NT2/D1 (cell line): ENCODE measurements around the gene IL22.

Experiments
- DNase-seq: peaks from one replicate; pipeline ENCODE4 v3.0.0-alpha.2; 2011; ENCODE audit warnings: low read depth, low spot score
- H3K27me3 ChIP-seq: 2 replicates; pipeline ENCODE4 v1.6.0; 2011; ENCODE audit warnings: mild to moderate bottlenecking; ENCODE audit not compliant: insufficient read length, insufficient read depth
- H3K36me3 ChIP-seq: 2 replicates; pipeline ENCODE4 v1.6.1; 2011; ENCODE audit warnings: mild to moderate bottlenecking, low read length, mixed read lengths; ENCODE audit not compliant: insufficient read depth, insufficient read length
- H3K4me1 ChIP-seq: 2 replicates; pipeline ENCODE4 v1.5.1; 2011; ENCODE audit not compliant: insufficient read depth, insufficient read length
- H3K4me3 ChIP-seq: 2 replicates; pipeline ENCODE4 v1.5.1; 2011; ENCODE audit warnings: low read depth; ENCODE audit not compliant: insufficient read length
- H3K9ac ChIP-seq: 2 replicates; pipeline ENCODE4 v1.6.0; 2011; ENCODE audit warnings: low read depth; ENCODE audit not compliant: insufficient read length
- H3K9me3 ChIP-seq: 2 replicates; pipeline ENCODE4 v1.5.1; 2011; ENCODE audit warnings: mild to moderate bottlenecking, low read length; ENCODE audit not compliant: insufficient read depth
- SUZ12 ChIP-seq: IDR thresholded peaks from 2 replicates; pipeline ENCODE4 v1.6.1; 2011; ENCODE audit not compliant: insufficient read length, insufficient read depth; ENCODE audit errors: extremely low read depth
- YY1 ChIP-seq: IDR thresholded peaks from 2 replicates; pipeline ENCODE4 v1.6.1; 2011; ENCODE audit not compliant: insufficient read length, insufficient read depth
- ZNF274 ChIP-seq: IDR thresholded peaks from 2 replicates; pipeline ENCODE4 v1.6.1; 2011; ENCODE audit warnings: mild to moderate bottlenecking, low read depth, low read length

The IL22 gene

DNA sequence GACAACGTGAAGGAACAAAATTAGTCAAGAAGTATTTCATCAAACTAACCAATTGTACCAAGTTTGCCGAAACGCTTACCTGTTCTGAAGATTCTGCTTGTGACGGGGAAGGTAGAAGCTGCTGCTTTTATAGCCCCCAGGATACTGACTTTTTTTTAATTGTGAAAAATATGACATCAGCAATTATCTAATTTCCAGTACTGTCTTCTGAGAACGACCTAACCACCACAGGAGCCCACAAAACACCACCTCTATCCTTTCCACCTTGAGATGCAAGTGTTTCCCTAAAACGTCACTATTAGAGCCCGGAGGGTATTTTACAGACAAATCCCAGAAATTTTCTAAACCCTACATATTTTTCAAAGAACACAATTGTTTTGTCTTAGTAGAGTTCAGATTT, at the start of gene IL22:
IL22 (minus strand) TSS at position 101 of the 400 bp plus-strand sequence. CDS start 156 bp downstream, outside the sequence.
- H3K9ac ChIP-seq, result no peak within 1 kb of the TSS
- H3K36me3 ChIP-seq, result no peaks in the 10 kb centered on the region
- H3K4me1 ChIP-seq, result no peaks in the 10 kb centered on the region
- H3K27me3 ChIP-seq, result no peaks in the 10 kb centered on the region
- H3K4me3 ChIP-seq, result no peak within 1 kb of the TSS
- DNase-seq, result no peak
- TF ChIP-seq SUZ12, result no peak
- no peak for TF ChIP-seq YY1
- TF ChIP-seq ZNF274, result no peak
- H3K9me3 ChIP-seq, result no peaks in the 10 kb centered on the region

GRCh38 chr12:68297929-68298328, 44.5 kb upstream of the IL22 start:
- Histone ChIP-seq H3K9ac (no peak overlapping the region), H3K9me3 (no peaks in the 10 kb centered on the region), H3K27me3 (no peaks in the 10 kb centered on the region), H3K4me3 (no peak overlapping the region), H3K4me1 (no peaks in the 10 kb centered on the region), H3K36me3 (peaks cover 13% of the 10 kb centered on the region)
- DNase-seq, result no peak
- TF ChIP-seq ZNF274 (no peak), YY1 (no peak), SUZ12 (no peak)

DNA sequence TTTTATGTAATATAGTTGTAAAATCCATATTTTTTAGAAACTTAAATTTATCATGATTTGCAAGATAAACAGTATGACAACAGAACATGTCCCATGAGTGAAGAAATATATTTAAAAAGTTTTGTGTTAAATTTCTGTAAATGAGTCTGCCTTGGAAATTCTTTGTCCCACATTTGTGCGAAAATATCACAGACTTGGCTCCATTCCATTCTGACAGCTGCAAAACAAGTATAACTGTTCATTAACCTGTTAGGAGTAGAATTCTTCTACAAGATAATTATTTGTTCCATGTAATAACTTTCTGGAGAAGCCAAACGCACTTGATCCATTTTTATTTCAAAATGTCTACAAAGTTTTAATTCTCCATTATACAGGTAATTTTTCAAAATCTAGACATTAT, 40.8 kb upstream of the IL22 start:
- Histone ChIP-seq H3K4me1 (no peaks in the 10 kb centered on the region), H3K36me3 (peaks cover 4% of the 10 kb centered on the region), H3K4me3 (no peak overlapping the region), H3K9ac (no peak overlapping the region), H3K27me3 (no peaks in the 10 kb centered on the region), H3K9me3 (no peaks in the 10 kb centered on the region)
- DNase-seq, result no peak
- TF ChIP-seq ZNF274 (no peak), YY1 (no peak), SUZ12 (no peak)

DNA sequence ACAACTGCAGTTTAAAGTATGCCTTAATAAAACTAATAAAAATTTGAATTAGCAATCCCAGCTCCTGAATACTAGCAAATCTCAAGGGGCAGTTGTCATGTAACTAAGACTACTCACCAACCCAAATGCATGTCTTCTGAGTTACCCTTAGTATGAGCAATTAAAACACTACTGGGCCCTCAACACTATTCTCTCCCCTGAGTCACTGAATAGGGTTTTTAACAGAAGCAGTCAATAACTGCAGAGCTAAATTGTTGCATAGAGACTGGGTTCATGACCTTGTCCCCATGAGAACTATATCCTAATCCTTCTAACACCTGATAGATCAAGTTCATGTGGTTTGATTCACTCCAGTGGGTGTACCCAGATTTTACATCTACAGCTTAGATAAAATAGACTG, 39.9 kb upstream of the IL22 start:
- no peaks in the 10 kb centered on the region for H3K27me3 ChIP-seq
- H3K4me1 ChIP-seq, result no peaks in the 10 kb centered on the region
- H3K36me3 ChIP-seq, result peaks cover 2% of the 10 kb centered on the region
- DNase-seq, result no peak
- no peak overlapping the region for H3K9ac ChIP-seq
- no peaks in the 10 kb centered on the region for H3K9me3 ChIP-seq
- TF ChIP-seq SUZ12 (no peak), ZNF274 (no peak), YY1 (no peak)
- no peak overlapping the region for H3K4me3 ChIP-seq

DNA sequence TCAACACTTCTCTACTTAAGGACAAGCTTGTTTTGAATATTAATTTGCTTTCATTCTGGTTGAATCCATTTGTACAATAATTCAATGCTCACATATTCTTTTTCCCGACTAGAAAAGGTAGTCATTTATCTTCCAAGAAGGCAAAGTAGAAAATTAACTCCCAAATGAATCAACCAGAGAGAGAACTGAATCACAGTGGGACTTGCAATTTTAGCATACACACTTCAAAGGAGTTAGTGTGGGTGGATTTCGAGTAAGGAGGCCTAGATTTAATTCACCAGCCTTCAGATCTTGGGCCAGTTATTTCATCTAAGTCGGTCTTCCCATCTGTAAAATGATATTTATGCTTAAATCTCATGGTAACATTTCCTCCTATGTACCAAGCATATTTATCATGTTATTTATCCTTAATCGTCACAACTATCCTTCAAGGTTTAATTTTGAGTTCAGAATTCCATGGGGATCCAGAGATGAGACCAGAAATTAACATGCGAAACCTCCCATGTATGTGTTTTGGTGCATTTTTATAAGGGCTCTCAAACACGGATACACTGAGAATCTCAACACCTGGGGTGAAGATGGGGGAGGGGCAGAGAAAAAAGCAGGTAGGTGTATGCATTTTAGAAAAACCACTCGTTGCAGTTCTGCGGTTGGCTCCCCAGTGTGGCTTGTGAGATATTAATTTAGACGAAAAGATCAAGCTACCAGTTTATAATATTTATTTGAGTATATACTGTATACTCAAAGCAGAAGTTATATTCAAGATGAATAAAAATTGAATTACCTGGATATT, 38.9 kb upstream of the IL22 start:
- no peaks in the 10 kb centered on the region for H3K4me1 ChIP-seq
- H3K4me3 ChIP-seq, result no peak overlapping the region
- no peak for DNase-seq
- no peaks in the 10 kb centered on the region for H3K9me3 ChIP-seq
- no peak for TF ChIP-seq SUZ12
- H3K9ac ChIP-seq, result no peak overlapping the region
- H3K36me3 ChIP-seq, result no peaks in the 10 kb centered on the region
- H3K27me3 ChIP-seq, result no peaks in the 10 kb centered on the region

- TF ChIP-seq ZNF274 (no peak), YY1 (no peak), SUZ12 (no peak)
- Histone ChIP-seq H3K4me1 (no peaks in the 10 kb centered on the region), H3K36me3 (no peaks in the 10 kb centered on the region), H3K4me3 (no peak overlapping the region), H3K9ac (no peak overlapping the region), H3K9me3 (no peaks in the 10 kb centered on the region), H3K27me3 (no peaks in the 10 kb centered on the region)
- no peak for DNase-seq
Observed at GRCh38 chr12:68291396-68292036, 38.1 kb upstream of the IL22 start.

- DNase-seq, result no peak
- Histone ChIP-seq H3K4me1 (no peaks in the 10 kb centered on the region), H3K9me3 (no peaks in the 10 kb centered on the region), H3K4me3 (no peak overlapping the region), H3K27me3 (no peaks in the 10 kb centered on the region), H3K9ac (no peak overlapping the region), H3K36me3 (no peaks in the 10 kb centered on the region)
- TF ChIP-seq SUZ12, result no peak
- no peak for TF ChIP-seq YY1
- no peak for TF ChIP-seq ZNF274
Observed at GRCh38 chr12:68290126-68290525, 36.7 kb upstream of the IL22 start.
